ENCODE measurements around the gene YPEL5.

The YPEL5 gene

DNA sequence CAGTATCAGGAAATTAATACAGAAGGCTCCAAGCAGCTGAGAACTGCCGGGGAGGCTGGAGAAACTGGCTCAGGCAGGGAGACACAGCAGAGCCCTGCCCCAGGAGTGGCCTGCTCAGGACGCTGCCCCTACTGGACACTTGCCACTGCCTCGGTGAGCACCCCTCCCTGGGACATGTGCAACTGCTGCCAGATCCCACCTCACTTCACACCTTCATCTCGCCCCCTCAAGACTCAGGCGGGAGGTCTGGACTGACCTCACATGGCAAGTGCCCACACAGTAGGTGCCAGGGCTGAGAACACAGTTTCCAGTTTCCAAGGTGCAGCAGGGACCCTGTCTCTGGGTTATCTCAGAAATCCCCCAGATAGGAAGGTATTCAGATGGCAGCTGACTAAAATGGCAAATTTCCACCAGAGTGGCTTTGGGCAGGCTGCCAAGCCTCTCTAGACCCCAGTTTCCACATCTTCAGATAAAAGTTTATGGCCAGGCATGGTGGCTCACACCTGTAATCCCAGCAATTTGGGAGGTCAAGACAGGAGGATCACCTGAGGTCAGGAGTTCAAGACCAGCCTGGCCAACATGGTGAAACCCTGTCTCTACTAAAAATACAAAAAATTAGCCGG, 50.9 kb downstream of the YPEL5 start:
- no peak overlapping the region for H3K27ac ChIP-seq (ENCODE audit: low read depth in 2 of 2, low read length in 2 of 2)
- no peaks in the 10 kb centered on the region for H3K4me1 ChIP-seq (ENCODE audit: control insufficient read depth in 2 of 2, insufficient read depth in 2 of 2, low read length in 2 of 2)
- H3K27me3 ChIP-seq (ENCODE audit: control insufficient read depth in 2 of 2, insufficient read depth in 2 of 2, low read length in 2 of 2): no peaks in the 10 kb centered on the region
- H3K9me3 ChIP-seq (ENCODE audit: control insufficient read depth in 2 of 2, low read length in 2 of 2): no peaks in the 10 kb centered on the region
- no peaks in the 10 kb centered on the region for H3K36me3 ChIP-seq (ENCODE audit: control insufficient read depth in 2 of 2, insufficient read depth in 2 of 2, low read length in 2 of 2)
- no peak overlapping the region for H3K9ac ChIP-seq (ENCODE audit: low read depth in 1 of 2, low read length in 2 of 2)
- H3K4me3 ChIP-seq (ENCODE audit: low read length in 2 of 2): no peak overlapping the region

DNA sequence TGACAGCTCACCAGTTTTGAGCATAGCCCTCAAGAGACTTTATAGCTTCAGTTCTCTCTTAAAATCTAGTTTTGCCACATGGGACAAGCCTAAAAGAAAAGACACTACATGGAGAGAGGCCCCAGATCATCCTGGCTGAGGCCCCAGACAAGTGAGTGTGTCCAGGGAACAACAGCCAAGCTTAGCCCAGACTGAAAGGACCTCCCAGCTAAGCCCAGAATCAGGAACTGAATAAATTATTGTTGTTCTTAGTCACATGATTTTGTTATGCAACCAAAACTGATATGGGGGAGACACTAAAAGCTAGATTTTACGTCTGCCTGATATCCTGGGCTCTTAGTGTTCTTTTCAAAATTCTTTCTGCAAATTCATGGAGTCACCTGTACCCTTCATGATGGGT, 55.2 kb downstream of the YPEL5 start:
- no peak overlapping the region for H3K27ac ChIP-seq (ENCODE audit: low read depth in 2 of 2, low read length in 2 of 2)

DNA sequence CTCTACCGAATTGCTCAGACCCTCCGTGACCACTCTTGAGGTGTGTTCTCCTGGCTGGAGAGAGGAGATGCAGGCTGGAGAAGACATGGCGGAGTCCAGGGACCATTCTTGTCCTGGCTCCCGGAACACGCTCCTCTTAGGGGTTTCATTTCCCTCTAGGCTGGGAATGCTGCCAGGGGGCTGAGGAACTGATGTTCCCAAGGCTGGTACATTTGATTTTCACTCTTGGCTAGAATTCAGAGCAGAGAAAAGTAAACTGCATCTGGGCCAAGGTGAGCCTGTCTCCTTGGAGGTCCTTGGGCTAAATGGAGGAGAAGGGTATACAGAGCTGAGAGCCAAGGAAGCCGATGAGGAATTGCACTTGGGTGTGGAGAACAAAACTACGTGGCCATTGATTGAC, 56.3 kb downstream of the YPEL5 start:
- no peaks in the 10 kb centered on the region for H3K9me3 ChIP-seq (ENCODE audit: control insufficient read depth in 2 of 2, low read length in 2 of 2)
- H3K27ac ChIP-seq (ENCODE audit: low read depth in 2 of 2, low read length in 2 of 2): no peak overlapping the region
- H3K36me3 ChIP-seq (ENCODE audit: control insufficient read depth in 2 of 2, insufficient read depth in 2 of 2, low read length in 2 of 2): no peaks in the 10 kb centered on the region
- no peaks in the 10 kb centered on the region for H3K4me1 ChIP-seq (ENCODE audit: control insufficient read depth in 2 of 2, insufficient read depth in 2 of 2, low read length in 2 of 2)
- no peaks in the 10 kb centered on the region for H3K27me3 ChIP-seq (ENCODE audit: control insufficient read depth in 2 of 2, insufficient read depth in 2 of 2, low read length in 2 of 2)
- no peak overlapping the region for H3K9ac ChIP-seq (ENCODE audit: low read depth in 1 of 2, low read length in 2 of 2)
- no peak overlapping the region for H3K4me3 ChIP-seq (ENCODE audit: low read length in 2 of 2)

More for the DNA sequence above, 55.2 kb downstream of the YPEL5 start:
- no peaks in the 10 kb centered on the region for H3K36me3 ChIP-seq (ENCODE audit: control insufficient read depth in 2 of 2, insufficient read depth in 2 of 2, low read length in 2 of 2)
- no peak overlapping the region for H3K9ac ChIP-seq (ENCODE audit: low read depth in 1 of 2, low read length in 2 of 2)
- no peak overlapping the region for H3K4me3 ChIP-seq (ENCODE audit: low read length in 2 of 2)
- H3K4me1 ChIP-seq (ENCODE audit: control insufficient read depth in 2 of 2, insufficient read depth in 2 of 2, low read length in 2 of 2): no peaks in the 10 kb centered on the region
- no peaks in the 10 kb centered on the region for H3K27me3 ChIP-seq (ENCODE audit: control insufficient read depth in 2 of 2, insufficient read depth in 2 of 2, low read length in 2 of 2)
- H3K9me3 ChIP-seq (ENCODE audit: control insufficient read depth in 2 of 2, low read length in 2 of 2): no peaks in the 10 kb centered on the region

DNA sequence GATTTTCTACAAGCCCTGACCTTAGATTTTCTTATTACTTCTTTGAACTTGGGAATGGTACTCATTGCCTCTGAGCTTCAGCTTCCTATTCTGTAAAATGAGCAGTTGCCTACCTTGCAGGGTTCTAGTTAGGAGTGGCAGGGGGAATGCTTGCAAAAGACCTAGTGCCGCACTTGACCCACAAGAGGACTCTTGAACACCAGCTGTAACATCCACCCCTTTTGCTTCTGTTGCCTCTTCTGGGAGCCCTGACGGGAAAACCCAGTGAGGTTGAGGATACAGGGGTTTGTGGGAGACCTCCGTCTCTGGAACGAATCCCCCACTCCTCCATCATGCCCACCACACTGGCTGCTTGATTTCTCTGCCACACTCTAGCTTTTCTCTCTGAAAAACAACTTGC, 57.5 kb downstream of the YPEL5 start:
- Histone ChIP-seq H3K4me1 (ENCODE audit: control insufficient read depth in 2 of 2, insufficient read depth in 2 of 2, low read length in 2 of 2) (no peaks in the 10 kb centered on the region), H3K9ac (ENCODE audit: low read depth in 1 of 2, low read length in 2 of 2) (no peak overlapping the region), H3K27ac (ENCODE audit: low read depth in 2 of 2, low read length in 2 of 2) (no peak overlapping the region), H3K27me3 (ENCODE audit: control insufficient read depth in 2 of 2, insufficient read depth in 2 of 2, low read length in 2 of 2) (no peaks in the 10 kb centered on the region), H3K4me3 (ENCODE audit: low read length in 2 of 2) (no peak overlapping the region), H3K36me3 (ENCODE audit: control insufficient read depth in 2 of 2, insufficient read depth in 2 of 2, low read length in 2 of 2) (no peaks in the 10 kb centered on the region), H3K9me3 (ENCODE audit: control insufficient read depth in 2 of 2, low read length in 2 of 2) (no peaks in the 10 kb centered on the region)

DNA sequence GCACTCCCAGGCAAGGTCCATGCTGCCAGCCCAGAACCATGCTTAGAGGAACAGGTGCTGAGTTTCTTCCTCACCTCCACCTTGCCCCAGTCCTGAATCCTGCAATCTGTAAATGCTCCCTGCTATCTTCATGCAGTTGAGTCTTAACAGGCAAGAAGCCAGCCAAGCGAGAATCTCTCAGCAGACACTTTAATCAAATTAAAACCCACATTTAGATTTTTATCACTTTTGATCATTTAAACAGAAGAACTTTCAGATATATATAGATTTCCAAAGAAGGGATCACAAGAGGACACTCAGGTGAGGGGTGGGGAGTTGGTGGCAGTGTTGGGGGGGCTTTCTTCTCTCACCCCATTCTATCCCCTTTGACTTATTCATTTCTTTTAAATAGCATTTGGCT, 58.6 kb downstream of the YPEL5 start:
- Histone ChIP-seq H3K4me1 (ENCODE audit: control insufficient read depth in 2 of 2, insufficient read depth in 2 of 2, low read length in 2 of 2) (no peaks in the 10 kb centered on the region), H3K4me3 (ENCODE audit: low read length in 2 of 2) (no peak overlapping the region), H3K27me3 (ENCODE audit: control insufficient read depth in 2 of 2, insufficient read depth in 2 of 2, low read length in 2 of 2) (no peaks in the 10 kb centered on the region), H3K9ac (ENCODE audit: low read depth in 1 of 2, low read length in 2 of 2) (no peak overlapping the region), H3K27ac (ENCODE audit: low read depth in 2 of 2, low read length in 2 of 2) (no peak overlapping the region), H3K9me3 (ENCODE audit: control insufficient read depth in 2 of 2, low read length in 2 of 2) (no peaks in the 10 kb centered on the region), H3K36me3 (ENCODE audit: control insufficient read depth in 2 of 2, insufficient read depth in 2 of 2, low read length in 2 of 2) (no peaks in the 10 kb centered on the region)

DNA sequence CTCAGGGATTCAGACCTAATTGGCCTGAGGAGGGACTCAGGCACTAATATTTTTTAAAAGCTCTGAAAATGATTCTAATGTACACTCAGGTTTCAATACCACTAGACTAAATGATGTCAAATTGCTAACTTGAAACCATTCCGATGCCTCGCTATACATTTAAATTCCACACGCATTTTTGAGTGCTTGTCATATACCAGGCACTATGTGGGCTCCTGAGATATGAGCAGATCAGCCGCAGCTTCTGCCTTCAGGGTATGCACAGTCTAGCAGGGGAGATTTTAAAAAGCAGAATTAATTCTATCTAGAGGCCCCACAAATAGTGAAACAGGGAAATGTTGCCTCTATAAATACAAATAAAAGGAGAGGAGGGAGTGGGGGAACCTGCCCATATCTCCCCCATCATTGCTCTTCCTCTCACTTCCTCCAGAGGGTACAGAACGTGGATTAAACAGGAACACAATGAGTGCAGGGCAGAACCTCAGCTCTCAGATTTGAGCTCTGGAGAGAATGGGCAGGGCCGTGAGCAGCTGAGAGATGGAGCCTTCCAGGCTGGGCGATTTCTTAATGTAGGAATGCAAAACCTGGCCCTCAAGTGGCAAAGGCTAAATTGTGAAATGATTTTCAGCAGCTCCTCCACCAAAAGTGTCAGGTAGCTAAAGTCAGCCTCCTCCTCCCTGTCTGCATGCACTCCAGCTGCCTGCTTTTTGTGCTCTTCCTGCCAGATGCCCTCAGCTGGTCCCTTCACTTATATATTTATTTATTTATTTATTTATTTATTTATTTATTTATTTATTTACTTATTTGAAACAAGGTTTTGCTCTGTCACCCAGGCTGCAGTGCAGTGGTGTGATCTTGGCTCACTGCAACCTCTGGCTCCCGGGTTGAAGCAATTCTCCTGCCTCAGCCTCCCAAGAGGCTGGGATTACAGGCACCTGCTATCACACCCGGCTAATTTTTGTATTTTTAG, 59.9 kb downstream of the YPEL5 start:
- H3K27me3 ChIP-seq (ENCODE audit: control insufficient read depth in 2 of 2, insufficient read depth in 2 of 2, low read length in 2 of 2): no peaks in the 10 kb centered on the region
- H3K4me3 ChIP-seq (ENCODE audit: low read length in 2 of 2): no peak overlapping the region
- H3K36me3 ChIP-seq (ENCODE audit: control insufficient read depth in 2 of 2, insufficient read depth in 2 of 2, low read length in 2 of 2): no peaks in the 10 kb centered on the region
- no peaks in the 10 kb centered on the region for H3K4me1 ChIP-seq (ENCODE audit: control insufficient read depth in 2 of 2, insufficient read depth in 2 of 2, low read length in 2 of 2)
- H3K27ac ChIP-seq (ENCODE audit: low read depth in 2 of 2, low read length in 2 of 2): no peak overlapping the region
- H3K9me3 ChIP-seq (ENCODE audit: control insufficient read depth in 2 of 2, low read length in 2 of 2): no peaks in the 10 kb centered on the region
- H3K9ac ChIP-seq (ENCODE audit: low read depth in 1 of 2, low read length in 2 of 2): no peak overlapping the region

DNA sequence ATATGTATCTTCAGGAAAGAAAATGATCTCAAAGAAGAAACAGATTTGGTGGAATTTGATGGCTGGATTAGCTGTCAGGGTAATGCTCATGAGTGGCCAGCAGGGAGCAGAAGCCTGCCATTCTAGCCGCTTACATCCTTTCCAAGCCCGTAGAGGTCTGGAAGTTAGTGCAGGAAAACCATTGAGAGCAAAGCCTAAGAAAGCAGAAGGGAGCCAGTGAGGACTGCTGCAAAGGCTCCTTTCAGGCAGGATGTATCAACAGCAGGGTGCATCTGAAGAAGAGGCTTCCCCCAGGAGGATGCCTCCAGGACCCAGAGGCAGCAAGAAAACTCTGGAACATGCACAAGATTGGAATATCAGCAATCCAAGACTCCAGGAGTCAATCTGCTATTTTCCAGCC, 61.6 kb downstream of the YPEL5 start:
- no peak overlapping the region for H3K27ac ChIP-seq (ENCODE audit: low read depth in 2 of 2, low read length in 2 of 2)
- H3K9me3 ChIP-seq (ENCODE audit: control insufficient read depth in 2 of 2, low read length in 2 of 2): no peaks in the 10 kb centered on the region
- no peaks in the 10 kb centered on the region for H3K4me1 ChIP-seq (ENCODE audit: control insufficient read depth in 2 of 2, insufficient read depth in 2 of 2, low read length in 2 of 2)
- H3K36me3 ChIP-seq (ENCODE audit: control insufficient read depth in 2 of 2, insufficient read depth in 2 of 2, low read length in 2 of 2): no peaks in the 10 kb centered on the region
- no peaks in the 10 kb centered on the region for H3K27me3 ChIP-seq (ENCODE audit: control insufficient read depth in 2 of 2, insufficient read depth in 2 of 2, low read length in 2 of 2)
- no peak overlapping the region for H3K9ac ChIP-seq (ENCODE audit: low read depth in 1 of 2, low read length in 2 of 2)
- no peak overlapping the region for H3K4me3 ChIP-seq (ENCODE audit: low read length in 2 of 2)

DNA sequence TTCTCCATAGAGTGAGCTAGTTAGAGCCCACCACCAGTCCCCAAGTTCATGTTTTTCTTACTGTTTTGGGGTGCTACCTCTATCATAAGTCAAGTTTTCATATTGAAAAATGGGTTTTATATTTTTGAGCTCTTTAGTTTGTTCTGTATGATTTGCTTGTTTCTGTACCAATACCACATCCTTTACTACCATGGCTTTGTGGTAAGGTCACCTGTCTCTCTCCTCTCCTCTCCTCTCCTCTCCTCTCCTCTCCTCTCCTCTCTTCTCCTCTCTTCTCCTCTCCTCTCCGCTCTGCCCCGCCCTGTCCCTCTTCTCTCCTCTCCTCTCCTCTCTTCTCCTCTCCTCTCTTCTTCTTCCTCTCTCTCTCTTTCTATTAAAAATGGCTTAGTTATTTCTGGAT, 62.4 kb downstream of the YPEL5 start:
- H3K27ac ChIP-seq (ENCODE audit: low read depth in 2 of 2, low read length in 2 of 2): no peak overlapping the region
- no peaks in the 10 kb centered on the region for H3K36me3 ChIP-seq (ENCODE audit: control insufficient read depth in 2 of 2, insufficient read depth in 2 of 2, low read length in 2 of 2)
- no peak overlapping the region for H3K4me3 ChIP-seq (ENCODE audit: low read length in 2 of 2)
- no peak overlapping the region for H3K9ac ChIP-seq (ENCODE audit: low read depth in 1 of 2, low read length in 2 of 2)
- no peaks in the 10 kb centered on the region for H3K27me3 ChIP-seq (ENCODE audit: control insufficient read depth in 2 of 2, insufficient read depth in 2 of 2, low read length in 2 of 2)
- H3K9me3 ChIP-seq (ENCODE audit: control insufficient read depth in 2 of 2, low read length in 2 of 2): no peaks in the 10 kb centered on the region
- H3K4me1 ChIP-seq (ENCODE audit: control insufficient read depth in 2 of 2, insufficient read depth in 2 of 2, low read length in 2 of 2): no peaks in the 10 kb centered on the region

Data from mucosa of rectum (tissue), 2 donors.